PFSK-1 (cell line): ENCODE data around the gene ASXL2.

Experiments used
- FOXP2 ChIP-seq: optimal IDR thresholded peaks from 2 replicates; pipeline ENCODE3; 2011; ENCODE audit warnings: borderline replicate concordance, control low read depth, inconsistent platforms; ENCODE audit not compliant: insufficient read depth; ENCODE audit errors: extremely low read length, extremely low read depth
- POLR2AphosphoS5 ChIP-seq: IDR thresholded peaks from 2 replicates; pipeline ENCODE4 v1.6.1; 2012; ENCODE audit warnings: low read depth, mild to moderate bottlenecking, control low read depth, low read length, moderate library complexity
- REST ChIP-seq, 2 experiments: IDR thresholded peaks; 2 replicates each; pipeline versions ENCODE4 v1.6.1 to v1.8.0; 2011 to 2012; ENCODE audit warnings: low read depth in 2 of 2, low read length in 2 of 2, control low read depth in 1 of 2, inconsistent platforms in 1 of 2, mild to moderate bottlenecking in 1 of 2, moderate library complexity in 1 of 2; ENCODE audit not compliant: insufficient read depth in 1 of 2
- SIN3A ChIP-seq: IDR thresholded peaks from 2 replicates; pipeline ENCODE4 v1.6.1; 2012; ENCODE audit warnings: mild to moderate bottlenecking, low read length, moderate library complexity, borderline replicate concordance; ENCODE audit not compliant: insufficient read depth
- TAF1 ChIP-seq: IDR thresholded peaks from 2 replicates; pipeline ENCODE4 v1.6.1; 2012; ENCODE audit warnings: low read length, control low read depth, borderline replicate concordance; ENCODE audit not compliant: insufficient read depth

The ASXL2 gene

GRCh38 chr2:25829828-25830227 is 48.5 kb downstream of the ASXL2 start:
- TF ChIP-seq REST (IDR thresholded peaks at IDR 0.05; ENCODE audit: insufficient read depth in 1 of 2, low read depth in 2 of 2, low read length in 2 of 2) (no peak), TAF1 (no peak), SIN3A (no peak), FOXP2 (no peak), POLR2AphosphoS5 (no peak)

GRCh38 chr2:25829377-25829704 is 48.9 kb downstream of the ASXL2 start:
- no peak for TF ChIP-seq FOXP2
- TF ChIP-seq REST (IDR thresholded peaks at IDR 0.05; ENCODE audit: insufficient read depth in 1 of 2, low read depth in 2 of 2, low read length in 2 of 2) = no peak
- TF ChIP-seq POLR2AphosphoS5 = no peak
- TF ChIP-seq SIN3A = no peak
- TF ChIP-seq TAF1 = no peak

- TF ChIP-seq FOXP2 = no peak
- TF ChIP-seq REST (IDR thresholded peaks at IDR 0.05; ENCODE audit: insufficient read depth in 1 of 2, low read depth in 2 of 2, low read length in 2 of 2) = no peak
- no peak for TF ChIP-seq SIN3A
- no peak for TF ChIP-seq POLR2AphosphoS5
- TF ChIP-seq TAF1 = no peak
Measured at GRCh38 chr2:25825238-25825637, 53.0 kb downstream of the ASXL2 start.

GRCh38 chr2:25824718-25825117 is 53.6 kb downstream of the ASXL2 start:
- no peak for TF ChIP-seq TAF1
- TF ChIP-seq POLR2AphosphoS5 = no peak
- no peak for TF ChIP-seq FOXP2
- no peak for TF ChIP-seq REST (IDR thresholded peaks at IDR 0.05; ENCODE audit: insufficient read depth in 1 of 2, low read depth in 2 of 2, low read length in 2 of 2)
- TF ChIP-seq SIN3A = no peak

GRCh38 chr2:25824216-25824615 is 54.1 kb downstream of the ASXL2 start:
- TF ChIP-seq FOXP2 = no peak
- no peak for TF ChIP-seq TAF1
- TF ChIP-seq REST (IDR thresholded peaks at IDR 0.05; ENCODE audit: insufficient read depth in 1 of 2, low read depth in 2 of 2, low read length in 2 of 2) = no peak
- no peak for TF ChIP-seq POLR2AphosphoS5
- TF ChIP-seq SIN3A = no peak
